HCT116 (cell line): ENCODE data around the gene VTI1B. TPM values are rescaled to one million over a fixed set of nuclear protein-coding genes. Genes with fewer than 3 reads are reported as not detected.
A peak's percentile ranks its signal among the peaks of the same experiment; 100 is the strongest.

Experiments used
- ATAC-seq: fragments of 200-7000 bp; cut with Tn5 transposase; 2 replicates; pipeline ENCODE4 v1.9.1; 2020; ENCODE audit warnings: mild to moderate bottlenecking, moderate library complexity
- BruUV-seq: library from RNA; stranded (reverse); fragments of 400-500 nt; replicated peaks from 2 replicates; lab custom pipeline; 2021; lab: Mats Ljungman, UMichigan
- CTCF ChIA-PET: fragments of 300-600 bp; sonication (Branson Sonifier 250); formaldehyde crosslinking; loops from one replicate; lab custom pipeline; 2021; ENCODE audit warnings: antibody characterized with exemption; lab: Charles Lee
- POLR2A ChIA-PET: fragments of 300-600, 350-600 bp; sonication (Branson Sonifier 250); formaldehyde crosslinking; loops from one replicate; lab custom pipeline; 2021; ENCODE audit warnings: antibody characterized with exemption; lab: Charles Lee
- RAD21 ChIA-PET, 2 experiments: fragments of 300-600 bp; sonication (Branson Sonifier 250); formaldehyde crosslinking; loops; one replicate each; lab custom pipeline; 2023; ENCODE audit warnings: low total read pairs in 2 of 2; ENCODE audit not compliant: uncharacterized antibody in 2 of 2, unreplicated experiment in 2 of 2, low non-redundant PET in 1 of 2; lab: Charles Lee
- DNase-seq: peaks from one replicate; pipeline ENCODE4 v3.0.0-alpha.2; 2010; ENCODE audit warnings: low read depth, low spot score
- H2AFZ ChIP-seq: fragments of 200-600 bp; shearing (Covaris generic), sonication (generic); 2 replicates; pipeline ENCODE4 v1.6.1; 2017; ENCODE audit warnings: low read depth, mixed run types, mixed read lengths, antibody characterized with exemption, low read length; ENCODE audit not compliant: poor library complexity, severe bottlenecking
- H3K27ac ChIP-seq: 2 replicates; pipeline ENCODE4 v1.5.1; 2012; ENCODE audit warnings: low read depth, low read length
- H3K27me3 ChIP-seq: fragments of 200-600 bp; sonication (generic); 2 replicates; pipeline ENCODE4 v1.6.1; 2016; ENCODE audit warnings: mixed run types, low read length, mixed read lengths; ENCODE audit not compliant: insufficient read depth
- H3K36me3 ChIP-seq, 2 experiments: fragments of 200-500 bp in 1 of 2; fragments of 200-600 bp in 1 of 2; sonication (Bioruptor generic) in 1 of 2; sonication (generic) in 1 of 2; 2 replicates each; pipeline versions ENCODE4 v1.5.1 to v1.6.1; 2014 to 2016; ENCODE audit warnings: low read length in 2 of 2, inconsistent platforms in 1 of 2, mixed read lengths in 1 of 2, mixed run types in 1 of 2; ENCODE audit not compliant: insufficient read depth in 2 of 2, control insufficient read depth in 1 of 2
- H3K4me1 ChIP-seq, 2 experiments: fragments of 200-600 bp in 1 of 2; sonication (generic) in 1 of 2; 2 replicates each; pipeline versions ENCODE4 v1.5.1 to v1.6.1; 2012 to 2017; ENCODE audit warnings: low read length in 2 of 2, inconsistent platforms in 1 of 2, mild to moderate bottlenecking in 1 of 2, mixed read lengths in 1 of 2, mixed run types in 1 of 2, moderate library complexity in 1 of 2; ENCODE audit not compliant: insufficient read depth in 2 of 2, control insufficient read depth in 1 of 2
- H3K4me2 ChIP-seq: fragments of 200-600 bp; sonication (generic); 2 replicates; pipeline ENCODE4 v1.6.1; 2017; ENCODE audit warnings: mixed run types, low read length, mixed read lengths
- H3K4me3 ChIP-seq, 2 experiments: fragments of 200-600 bp in 1 of 2; sonication (generic) in 1 of 2; replicated peaks in 1 of 2; 2 replicates each; pipeline ENCODE4 v1.5.1; 2011 to 2016; ENCODE audit warnings: low read length in 2 of 2, control low read depth in 1 of 2, low read depth in 1 of 2, mild to moderate bottlenecking in 1 of 2, mixed read lengths in 1 of 2, mixed run types in 1 of 2
- H3K79me2 ChIP-seq: fragments of 200-600 bp; sonication (generic); 2 replicates; pipeline ENCODE4 v1.6.1; 2017; ENCODE audit warnings: mild to moderate bottlenecking, mixed run types, low read length, moderate library complexity, mixed read lengths; ENCODE audit not compliant: insufficient read depth
- H3K9ac ChIP-seq: fragments of 200-600 bp; sonication (generic); 2 replicates; pipeline ENCODE4 v1.6.1; 2016; ENCODE audit warnings: low read length, mixed read lengths
- H3K9me2 ChIP-seq: fragments of 200-600 bp; sonication (generic), shearing (Covaris generic); 2 replicates; pipeline ENCODE4 v1.6.1; 2017; ENCODE audit warnings: mixed run types, mild to moderate bottlenecking, moderate library complexity; ENCODE audit not compliant: insufficient read depth
- H3K9me3 ChIP-seq, 2 experiments: fragments of 200-500 bp in 1 of 2; fragments of 200-600 bp in 1 of 2; sonication (Bioruptor generic) in 1 of 2; sonication (generic) in 1 of 2; 2 replicates each; pipeline ENCODE4 v1.6.1; 2014 to 2017; ENCODE audit warnings: low read length in 2 of 2, mixed read lengths in 2 of 2, inconsistent platforms in 1 of 2, low read depth in 1 of 2, mild to moderate bottlenecking in 1 of 2, mixed run types in 1 of 2, moderate library complexity in 1 of 2; ENCODE audit not compliant: control insufficient read depth in 1 of 2, insufficient read depth in 1 of 2
- H4K20me1 ChIP-seq: fragments of 200-600 bp; sonication (generic), shearing (Covaris generic); 2 replicates; pipeline ENCODE4 v1.6.1; 2017; ENCODE audit warnings: mixed run types, mild to moderate bottlenecking, moderate library complexity; ENCODE audit not compliant: insufficient read depth
- EGR1 ChIP-seq: IDR thresholded peaks from 2 replicates; pipeline ENCODE4 v1.6.1; 2012; ENCODE audit warnings: low read depth
- ELF1 ChIP-seq: IDR thresholded peaks from 2 replicates; pipeline ENCODE4 v1.6.1; 2012; ENCODE audit warnings: low read depth, borderline replicate concordance
- POLR2A ChIP-seq: IDR thresholded peaks from 2 replicates; pipeline ENCODE4 v1.7.0; 2011; ENCODE audit warnings: borderline replicate concordance; ENCODE audit not compliant: insufficient read depth, insufficient read length; ENCODE audit errors: extremely low read depth
- intact Hi-C: fragments of 100-400 bp; cut with micrococcal nuclease; formaldehyde crosslinking; loops from 2 replicates; pipeline ENCODE4 v1.10.0; 2022
- total RNA-seq: library from RNA; stranded (reverse); gene quantifications from one replicate; pipeline ENCODE4 v1.2.1, GENCODE V29; 2021; ENCODE audit not compliant: unreplicated experiment
- TF ChIP-seq, protein P1 (sequence below), 3 experiments: fragments of 200-600 bp in 1 of 3; sonication (generic) in 1 of 3; IDR thresholded peaks in 2 of 3; conservative IDR thresholded peaks in 1 of 3; 2 replicates each; pipeline ENCODE4 v1.5.1; 2012 to 2017; ENCODE audit warnings: low read depth in 2 of 3, low read length in 2 of 3, antibody characterized with exemption in 1 of 3, borderline replicate concordance in 1 of 3, control low read depth in 1 of 3, mild to moderate bottlenecking in 1 of 3, mixed read lengths in 1 of 3, mixed run types in 1 of 3, moderate library complexity in 1 of 3; ENCODE audit not compliant: insufficient read depth in 1 of 3
- TF ChIP-seq, protein P2 (sequence below): IDR thresholded peaks from 2 replicates; pipeline ENCODE4 v1.6.1; 2011; ENCODE audit warnings: mild to moderate bottlenecking, low read length, moderate library complexity; ENCODE audit not compliant: insufficient replicate concordance; ENCODE audit errors: extremely low read depth

Gene VTI1B
- total RNA-seq, 1 experiment from 2014 or later: 86.3 TPM

DNA sequence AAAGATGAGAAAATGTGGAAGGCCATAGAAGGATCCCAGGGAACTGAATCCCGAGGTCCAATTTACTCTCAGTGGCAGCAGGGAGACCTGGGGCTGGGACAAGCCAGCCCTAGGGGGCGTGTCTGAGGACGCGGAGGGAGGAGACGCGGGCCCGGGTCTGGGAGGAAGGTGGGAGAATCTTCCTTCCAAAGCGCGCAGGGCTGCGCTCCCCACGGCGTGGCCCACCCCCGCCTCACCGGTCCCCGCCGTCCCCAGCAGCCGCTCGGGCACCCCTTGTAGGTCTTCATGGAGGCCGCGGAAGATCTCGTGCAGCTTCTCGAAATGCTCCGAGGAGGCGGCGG, 323 bp downstream of the VTI1B start:
- peak overlapping the region; percentile 68 to 80 for H3K4me3 ChIP-seq
- H3K9me3 ChIP-seq: no peaks in the 10 kb centered on the region
- H3K9me2 ChIP-seq: no peaks in the 10 kb centered on the region
- peak; percentile 28 for DNase-seq
- peak overlapping the region; percentile 83 for H3K4me2 ChIP-seq
- no peak overlapping the region for H2AFZ ChIP-seq
- RAD21 ChIA-PET: interaction anchor here in 1 of 2 experiments (0.6 to 1.5 kb wide), 2 partner anchors 13 to 30 kb away, joined by 3 read pairs; no protein-coding TSS in a partner anchor
- H3K79me2 ChIP-seq: peaks cover 49% of the 10 kb centered on the region
- TF ChIP-seq, protein P1, sequence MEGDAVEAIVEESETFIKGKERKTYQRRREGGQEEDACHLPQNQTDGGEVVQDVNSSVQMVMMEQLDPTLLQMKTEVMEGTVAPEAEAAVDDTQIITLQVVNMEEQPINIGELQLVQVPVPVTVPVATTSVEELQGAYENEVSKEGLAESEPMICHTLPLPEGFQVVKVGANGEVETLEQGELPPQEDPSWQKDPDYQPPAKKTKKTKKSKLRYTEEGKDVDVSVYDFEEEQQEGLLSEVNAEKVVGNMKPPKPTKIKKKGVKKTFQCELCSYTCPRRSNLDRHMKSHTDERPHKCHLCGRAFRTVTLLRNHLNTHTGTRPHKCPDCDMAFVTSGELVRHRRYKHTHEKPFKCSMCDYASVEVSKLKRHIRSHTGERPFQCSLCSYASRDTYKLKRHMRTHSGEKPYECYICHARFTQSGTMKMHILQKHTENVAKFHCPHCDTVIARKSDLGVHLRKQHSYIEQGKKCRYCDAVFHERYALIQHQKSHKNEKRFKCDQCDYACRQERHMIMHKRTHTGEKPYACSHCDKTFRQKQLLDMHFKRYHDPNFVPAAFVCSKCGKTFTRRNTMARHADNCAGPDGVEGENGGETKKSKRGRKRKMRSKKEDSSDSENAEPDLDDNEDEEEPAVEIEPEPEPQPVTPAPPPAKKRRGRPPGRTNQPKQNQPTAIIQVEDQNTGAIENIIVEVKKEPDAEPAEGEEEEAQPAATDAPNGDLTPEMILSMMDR (IDR thresholded peaks at IDR 0.05 in 2 of 3, conservative IDR thresholded peaks at IDR 0.05 in 1 of 3; ENCODE audit: borderline replicate concordance in 1 of 3, insufficient read depth in 1 of 3, low read depth in 2 of 3, low read length in 2 of 3): peak in 1 of 3 experiments; percentile 17; a peak in 1 of 6 replicates
- TF ChIP-seq POLR2A: no peak
- peak overlapping the region; percentile 80 for H3K9ac ChIP-seq
- H3K27ac ChIP-seq: peak overlapping the region; percentile 94
- H4K20me1 ChIP-seq: no peaks in the 10 kb centered on the region
- intact Hi-C loops: no loop called here
- no peaks in the 10 kb centered on the region for H3K27me3 ChIP-seq
- CTCF ChIA-PET: interaction anchor here (2.2 kb wide), 1 partner anchor 31 kb away, joined by 8 read pairs; no protein-coding TSS in a partner anchor
- peaks cover 10 to 14% of the 10 kb centered on the region in 2 experiments; a peak in 3 of 4 replicates for H3K36me3 ChIP-seq
- POLR2A ChIA-PET: no interaction called here
- peaks cover 4 to 19% of the 10 kb centered on the region in 2 experiments for H3K4me1 ChIP-seq
- peak; percentile 86 for ATAC-seq
- BruUV-seq: no TSS peak

DNA sequence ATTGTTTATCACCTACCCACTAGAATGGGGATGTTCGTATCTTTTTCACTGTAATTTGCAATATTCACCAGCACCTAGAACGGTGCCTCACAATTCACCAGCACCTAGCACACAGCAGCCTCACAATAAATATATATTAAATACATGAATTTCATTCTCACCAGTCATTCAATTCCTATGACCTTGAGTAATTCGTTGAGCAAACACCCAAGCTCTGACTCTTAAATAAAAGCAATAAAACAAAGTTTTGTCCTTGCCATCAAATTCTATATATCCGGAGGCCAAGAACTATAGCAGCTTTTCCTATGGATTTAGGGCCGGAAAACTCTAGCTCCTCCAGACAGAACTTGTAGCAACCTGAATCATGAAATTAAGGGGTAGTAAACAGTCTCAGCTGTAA, 981 bp downstream of the VTI1B start:
- TF ChIP-seq ELF1 (no peak), EGR1 (no peak)
- TF ChIP-seq, protein P2, sequence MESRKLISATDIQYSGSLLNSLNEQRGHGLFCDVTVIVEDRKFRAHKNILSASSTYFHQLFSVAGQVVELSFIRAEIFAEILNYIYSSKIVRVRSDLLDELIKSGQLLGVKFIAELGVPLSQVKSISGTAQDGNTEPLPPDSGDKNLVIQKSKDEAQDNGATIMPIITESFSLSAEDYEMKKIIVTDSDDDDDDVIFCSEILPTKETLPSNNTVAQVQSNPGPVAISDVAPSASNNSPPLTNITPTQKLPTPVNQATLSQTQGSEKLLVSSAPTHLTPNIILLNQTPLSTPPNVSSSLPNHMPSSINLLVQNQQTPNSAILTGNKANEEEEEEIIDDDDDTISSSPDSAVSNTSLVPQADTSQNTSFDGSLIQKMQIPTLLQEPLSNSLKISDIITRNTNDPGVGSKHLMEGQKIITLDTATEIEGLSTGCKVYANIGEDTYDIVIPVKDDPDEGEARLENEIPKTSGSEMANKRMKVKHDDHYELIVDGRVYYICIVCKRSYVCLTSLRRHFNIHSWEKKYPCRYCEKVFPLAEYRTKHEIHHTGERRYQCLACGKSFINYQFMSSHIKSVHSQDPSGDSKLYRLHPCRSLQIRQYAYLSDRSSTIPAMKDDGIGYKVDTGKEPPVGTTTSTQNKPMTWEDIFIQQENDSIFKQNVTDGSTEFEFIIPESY: no peak
- Histone ChIP-seq H3K9me2 (no peaks in the 10 kb centered on the region), H3K27me3 (no peaks in the 10 kb centered on the region), H3K4me1 (peaks cover 4 to 19% of the 10 kb centered on the region in 2 experiments), H3K27ac (no peak overlapping the region), H3K9me3 (no peaks in the 10 kb centered on the region), H3K36me3 (peaks cover 9 to 10% of the 10 kb centered on the region in 2 experiments; a peak in 2 of 4 replicates), H3K4me2 (peak overlapping the region; percentile 83), H3K4me3 (peak overlapping the region; percentile 68 to 80), H3K9ac (peak overlapping the region; percentile 80), H3K79me2 (peaks cover 52% of the 10 kb centered on the region), H4K20me1 (no peaks in the 10 kb centered on the region), H2AFZ (no peak overlapping the region)
- TSS peak; percentile 52 for BruUV-seq
- intact Hi-C loops: no loop called here
- DNase-seq (no peak), ATAC-seq (no peak)
- ChIA-PET CTCF (interaction anchor here (2.2 kb wide), 1 partner anchor 32 kb away, joined by 8 read pairs; no protein-coding TSS in a partner anchor), RAD21 (interaction anchor here in 1 of 2 experiments (1.5 kb wide), 1 partner anchor 31 kb away, joined by 3 read pairs; no protein-coding TSS in a partner anchor), POLR2A (no interaction called here)
